Measurements from ENCODE around the gene ARCN1.

Gene ARCN1

GRCh38 chr11:118544010-118544646 is 28.1 kb upstream of the ARCN1 start:
- TF ChIP-seq CTCF (IDR thresholded peaks at IDR 0.05; ENCODE audit: control extremely low read depth, extremely low read depth, low read depth, missing control alignments): no peak
- ChIA-PET POLR2A (no interaction called here), CTCF (interaction anchor here (1.0 to 1.7 kb wide), 4 partner anchors 11 to 249 kb away, joined by 3 to 6 read pairs (median 4); no protein-coding TSS in a partner anchor)
- DNase-seq (ENCODE audit: extremely low spot score): no peak

GRCh38 chr11:118544647-118545010 is 27.6 kb upstream of the ARCN1 start:
- DNase-seq (ENCODE audit: extremely low spot score): no peak
- no peak for TF ChIP-seq CTCF (IDR thresholded peaks at IDR 0.05; ENCODE audit: control extremely low read depth, extremely low read depth, low read depth, missing control alignments)
- CTCF ChIA-PET: interaction anchor here (1.1 to 1.7 kb wide), 2 partner anchors 11 to 29 kb away, joined by 4 to 6 read pairs; no protein-coding TSS in a partner anchor
- POLR2A ChIA-PET: no interaction called here

- TF ChIP-seq CTCF (IDR thresholded peaks at IDR 0.05; ENCODE audit: control extremely low read depth, extremely low read depth, low read depth, missing control alignments): no peak
- ChIA-PET CTCF (no interaction called here), POLR2A (no interaction called here)
- no peak for DNase-seq (ENCODE audit: extremely low spot score)
These were observed 26.7 kb upstream of the ARCN1 start for GRCh38 chr11:118545533-118545932.

- ChIA-PET CTCF (no interaction called here), POLR2A (interaction anchor here (0.6 kb wide), 1 partner anchor 96 kb away, joined by 3 read pairs; no protein-coding TSS in a partner anchor)
- no peak for TF ChIP-seq CTCF (IDR thresholded peaks at IDR 0.05; ENCODE audit: control extremely low read depth, extremely low read depth, low read depth, missing control alignments)
- no peak for DNase-seq (ENCODE audit: extremely low spot score)
These were observed 25.1 kb upstream of the ARCN1 start for GRCh38 chr11:118547132-118547531.

GRCh38 chr11:118552341-118552740 is 19.9 kb upstream of the ARCN1 start:
- no peak for DNase-seq (ENCODE audit: extremely low spot score)
- ChIA-PET CTCF (interaction anchor here (1.6 kb wide), 1 partner anchor 57 kb away, joined by 3 read pairs; no protein-coding TSS in a partner anchor), POLR2A (no interaction called here)
- TF ChIP-seq CTCF (IDR thresholded peaks at IDR 0.05; ENCODE audit: control extremely low read depth, extremely low read depth, low read depth, missing control alignments): no peak

GRCh38 chr11:118560806-118561205 is 11.4 kb upstream of the ARCN1 start:
- TF ChIP-seq CTCF (IDR thresholded peaks at IDR 0.05; ENCODE audit: control extremely low read depth, extremely low read depth, low read depth, missing control alignments): no peak
- POLR2A ChIA-PET: no interaction called here
- CTCF ChIA-PET: no interaction called here
- no peak for DNase-seq (ENCODE audit: extremely low spot score)

Measured in GM10248 (cell line).